HUES64 (cell line): ENCODE measurements around the gene PMFBP1.

Experiments
- H3K27ac ChIP-seq: 2 replicates; pipeline ENCODE4 v1.7.0; 2013; ENCODE audit warnings: low read depth, low read length, inconsistent platforms
- H3K27me3 ChIP-seq: 2 replicates; pipeline ENCODE4 v1.6.1; 2013; ENCODE audit warnings: mild to moderate bottlenecking, low read length; ENCODE audit not compliant: insufficient read depth
- H3K36me3 ChIP-seq: 2 replicates; pipeline ENCODE4 v1.6.1; 2013; ENCODE audit warnings: mild to moderate bottlenecking, low read length; ENCODE audit not compliant: insufficient read depth
- H3K4me1 ChIP-seq: 2 replicates; pipeline ENCODE4 v1.6.1; 2013; ENCODE audit warnings: mild to moderate bottlenecking, low read length, moderate library complexity; ENCODE audit not compliant: insufficient read depth
- H3K4me3 ChIP-seq: 2 replicates; pipeline ENCODE4 v1.5.1; 2013; ENCODE audit warnings: mild to moderate bottlenecking, low read length, moderate library complexity
- H3K9ac ChIP-seq: 2 replicates; pipeline ENCODE4 v1.6.1; 2013; ENCODE audit warnings: mild to moderate bottlenecking, low read depth, low read length
- H3K9me3 ChIP-seq: 2 replicates; pipeline ENCODE4 v1.6.1; 2013; ENCODE audit warnings: low read depth, low read length; ENCODE audit not compliant: insufficient read depth
- WGBS: fragments of 150-250, 120-280 bp; methylation state at CpG from one replicate; pipeline ENCODE4 v1.1.7; 2013; ENCODE audit warnings: missing lambda C conversion rate; 5-methylcytosine and 5-hydroxymethylcytosine counted together

PMFBP1 gene

GRCh38 chr16:72112906-72113615 lies 58.9 kb downstream of the PMFBP1 start:
- H3K4me1 ChIP-seq, result no peaks in the 10 kb centered on the region
- no peak overlapping the region for H3K27ac ChIP-seq
- H3K9ac ChIP-seq, result no peak overlapping the region
- no peaks in the 10 kb centered on the region for H3K27me3 ChIP-seq
- no peak overlapping the region for H3K4me3 ChIP-seq
- H3K9me3 ChIP-seq, result no peaks in the 10 kb centered on the region
- peaks cover 52% of the 10 kb centered on the region for H3K36me3 ChIP-seq
- 88% methylated on average over 6 of the region's 7 CpGs for WGBS

DNA sequence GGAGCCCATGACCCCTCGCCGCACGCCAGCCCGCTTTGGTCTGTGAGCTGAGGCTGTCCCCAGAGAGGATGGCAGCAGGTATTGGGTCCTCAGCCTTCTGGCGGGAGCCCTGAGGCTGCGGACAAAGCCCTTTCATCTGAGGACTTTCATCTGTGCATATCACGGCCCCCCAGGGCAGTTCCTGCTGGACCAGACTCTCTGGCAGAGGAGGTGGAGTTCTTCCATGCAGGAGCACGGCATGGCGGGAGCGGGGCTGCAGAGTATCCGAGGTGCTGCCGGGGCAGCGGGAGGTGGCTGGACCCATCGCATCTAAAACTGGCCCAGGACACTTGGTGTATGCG lies 59.5 kb downstream of the PMFBP1 start:
- H3K4me1 ChIP-seq, result no peaks in the 10 kb centered on the region
- peaks cover 58% of the 10 kb centered on the region for H3K36me3 ChIP-seq
- H3K4me3 ChIP-seq, result no peak overlapping the region
- H3K9me3 ChIP-seq, result no peaks in the 10 kb centered on the region
- WGBS, result 92% methylated on average over 15 of the region's 15 CpGs
- no peaks in the 10 kb centered on the region for H3K27me3 ChIP-seq
- no peak overlapping the region for H3K27ac ChIP-seq
- H3K9ac ChIP-seq, result no peak overlapping the region

DNA sequence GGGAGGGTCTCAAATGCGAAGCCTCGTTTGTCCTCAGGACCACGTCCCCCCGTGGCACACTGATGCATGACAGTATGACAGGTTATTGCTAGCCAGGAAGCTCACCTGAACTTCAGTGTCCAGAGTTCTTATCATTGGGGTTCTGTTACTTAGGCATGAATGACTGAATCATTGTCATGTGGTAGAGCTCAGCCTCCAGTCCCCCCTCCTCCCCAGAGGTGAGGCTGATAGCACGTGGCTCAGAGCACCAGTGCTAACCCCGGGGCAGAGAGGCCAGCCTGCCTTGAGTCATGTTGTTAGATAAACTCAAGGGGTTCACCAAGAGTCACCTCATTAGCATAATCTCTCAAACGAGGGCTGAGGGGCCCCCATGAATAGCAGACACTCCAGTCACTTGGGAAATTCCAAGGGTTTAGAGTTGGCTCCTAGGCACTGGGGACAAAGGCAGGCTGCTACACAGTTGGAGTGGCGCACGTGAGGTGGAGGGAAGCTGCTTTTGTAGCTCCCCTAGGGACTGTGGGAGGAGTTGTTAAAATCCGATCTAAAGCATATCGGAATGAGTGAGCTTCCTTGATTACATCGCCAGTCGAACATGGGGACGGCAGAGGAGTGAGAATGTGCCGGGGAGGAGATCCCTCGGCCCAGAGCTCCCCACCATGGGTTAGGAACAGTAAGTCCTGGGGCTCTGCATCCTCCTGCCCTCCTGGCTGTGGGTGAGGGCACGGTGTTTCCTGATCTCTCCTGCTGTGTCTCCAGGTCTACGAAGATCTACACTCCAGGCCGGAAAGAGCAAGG lies 60.1 kb downstream of the PMFBP1 start:
- no peaks in the 10 kb centered on the region for H3K27me3 ChIP-seq
- no peaks in the 10 kb centered on the region for H3K4me1 ChIP-seq
- H3K4me3 ChIP-seq, result no peak overlapping the region
- H3K36me3 ChIP-seq, result peaks cover 64% of the 10 kb centered on the region
- H3K9me3 ChIP-seq, result no peaks in the 10 kb centered on the region
- H3K9ac ChIP-seq, result no peak overlapping the region
- H3K27ac ChIP-seq, result no peak overlapping the region
- WGBS, result 85% methylated on average over 19 of the region's 19 CpGs

DNA sequence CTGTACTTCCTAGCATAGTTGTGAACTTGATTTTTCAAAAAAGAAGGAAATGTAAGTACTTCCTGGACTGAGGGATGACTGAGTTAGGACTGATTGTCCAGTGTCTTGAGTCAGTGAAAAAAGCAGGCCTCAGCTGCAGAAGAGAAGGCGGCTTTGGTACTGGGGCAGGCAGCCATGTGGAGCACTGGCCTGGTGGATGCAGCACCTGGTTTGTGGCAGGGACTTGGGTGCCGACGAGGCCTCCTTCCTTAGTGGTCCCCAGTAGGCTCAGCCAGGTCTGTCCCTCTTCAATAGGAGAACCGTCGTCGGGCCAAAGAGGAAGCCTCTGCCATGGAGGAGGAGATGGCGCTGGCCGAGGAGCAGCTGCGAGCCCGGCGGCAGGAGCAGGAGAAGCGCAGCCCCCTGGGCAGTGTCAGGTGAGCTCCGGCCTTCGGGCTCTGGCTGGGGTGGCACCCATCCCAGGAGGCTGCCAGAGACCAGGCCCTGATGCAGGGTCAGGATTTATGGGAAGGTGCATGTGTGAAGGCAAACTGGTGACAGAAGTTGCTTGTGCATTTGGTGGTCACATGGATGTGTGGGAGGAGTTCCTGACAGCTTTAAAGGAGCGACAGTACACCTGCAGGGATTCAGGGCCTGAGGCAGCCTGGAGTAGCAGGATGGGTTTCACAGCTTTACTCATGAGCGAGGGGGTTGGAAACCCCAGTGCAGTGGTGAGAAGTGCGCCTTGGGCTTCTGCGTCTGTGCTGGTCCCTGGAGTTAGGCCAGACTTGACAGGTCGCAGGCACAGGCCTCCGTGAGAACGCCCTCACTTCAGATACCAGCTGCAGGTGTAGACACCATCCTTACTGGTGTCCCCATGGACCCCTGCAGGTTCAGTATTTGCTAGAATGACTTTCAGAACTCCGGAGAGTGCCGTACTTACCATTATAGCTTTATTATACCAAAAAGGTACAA lies 61.0 kb downstream of the PMFBP1 start:
- no peak overlapping the region for H3K4me3 ChIP-seq
- no peaks in the 10 kb centered on the region for H3K27me3 ChIP-seq
- WGBS, result 95% methylated on average over 23 of the region's 23 CpGs
- no peak overlapping the region for H3K27ac ChIP-seq
- H3K36me3 ChIP-seq, result peaks cover 73% of the 10 kb centered on the region
- H3K9me3 ChIP-seq, result no peaks in the 10 kb centered on the region
- no peak overlapping the region for H3K9ac ChIP-seq
- no peaks in the 10 kb centered on the region for H3K4me1 ChIP-seq

DNA sequence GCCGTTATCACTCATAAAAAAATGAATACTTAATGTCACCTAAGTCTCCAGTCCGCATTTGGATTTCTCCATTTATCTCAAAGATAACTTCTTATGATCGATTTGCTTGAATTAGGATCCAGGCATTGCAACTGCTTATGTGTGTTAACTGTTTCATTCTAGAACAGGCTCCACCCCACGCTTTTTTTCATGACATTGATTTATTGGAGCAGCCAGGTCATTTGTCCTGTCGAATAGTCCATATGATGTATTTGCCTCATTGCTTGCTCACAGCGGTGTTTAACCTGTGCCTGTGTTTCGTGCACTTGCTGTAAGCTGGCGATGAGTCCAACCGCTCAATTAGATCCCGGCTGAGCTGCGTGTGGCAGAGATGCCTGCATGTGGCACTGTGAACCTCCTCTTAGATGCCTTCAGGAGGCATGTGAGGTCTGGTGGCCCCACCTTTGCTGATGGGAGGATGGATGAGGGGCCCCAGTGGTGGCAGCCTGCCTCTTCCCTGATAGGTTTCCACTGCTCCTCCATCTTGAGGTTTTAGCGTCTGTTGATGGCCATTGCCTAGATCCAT lies 61.9 kb downstream of the PMFBP1 start:
- H3K9ac ChIP-seq, result no peak overlapping the region
- H3K4me3 ChIP-seq, result no peak overlapping the region
- H3K4me1 ChIP-seq, result no peaks in the 10 kb centered on the region
- no peaks in the 10 kb centered on the region for H3K9me3 ChIP-seq
- H3K36me3 ChIP-seq, result peaks cover 82% of the 10 kb centered on the region
- no peak overlapping the region for H3K27ac ChIP-seq
- no peaks in the 10 kb centered on the region for H3K27me3 ChIP-seq
- WGBS, result 96% methylated on average over 12 of the region's 12 CpGs

GRCh38 chr16:72109300-72109699 lies 62.7 kb downstream of the PMFBP1 start:
- Histone ChIP-seq H3K36me3 (peaks cover 90% of the 10 kb centered on the region), H3K4me3 (no peak overlapping the region), H3K9me3 (no peaks in the 10 kb centered on the region), H3K27me3 (no peaks in the 10 kb centered on the region), H3K4me1 (no peaks in the 10 kb centered on the region), H3K27ac (no peak overlapping the region), H3K9ac (no peak overlapping the region)
- WGBS, result 96% methylated on average over 12 of the region's 12 CpGs

DNA sequence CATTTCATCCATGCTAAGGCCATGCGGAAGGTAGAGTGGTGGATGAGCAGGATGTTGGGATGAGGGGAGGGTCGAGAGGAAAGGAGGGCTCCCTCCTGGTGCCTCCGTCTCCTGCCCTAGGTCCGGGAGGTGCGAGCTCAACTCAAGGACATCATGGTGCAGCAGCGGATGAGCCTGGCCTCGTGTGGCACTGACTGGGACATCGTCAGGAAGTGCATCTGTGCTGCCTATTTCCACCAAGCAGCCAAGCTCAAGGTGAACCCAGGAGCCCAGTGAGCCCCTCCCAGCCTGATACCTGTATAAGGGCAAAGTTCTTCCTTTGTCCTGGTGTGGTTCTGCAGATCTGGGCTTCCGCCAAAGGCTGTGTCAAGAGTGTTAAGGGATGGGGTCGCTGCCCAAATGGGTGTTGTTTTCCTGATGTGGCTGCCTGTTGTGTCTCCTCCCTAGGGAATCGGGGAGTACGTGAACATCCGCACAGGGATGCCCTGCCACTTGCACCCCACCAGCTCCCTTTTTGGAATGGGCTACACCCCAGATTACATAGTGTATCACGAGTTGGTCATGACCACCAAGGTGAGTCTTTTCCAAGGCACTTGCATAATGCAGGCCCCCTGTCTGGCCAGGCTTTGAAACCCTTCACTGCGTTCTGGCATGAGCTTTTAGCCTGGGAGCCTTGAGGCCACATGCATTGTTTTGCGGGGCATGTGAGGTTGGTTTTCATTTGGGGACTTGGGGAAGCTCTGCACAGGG lies 63.4 kb downstream of the PMFBP1 start:
- no peaks in the 10 kb centered on the region for H3K9me3 ChIP-seq
- H3K9ac ChIP-seq, result no peak overlapping the region
- H3K4me1 ChIP-seq, result no peaks in the 10 kb centered on the region
- H3K27me3 ChIP-seq, result no peaks in the 10 kb centered on the region
- H3K27ac ChIP-seq, result no peak overlapping the region
- H3K36me3 ChIP-seq, result peaks cover 97% of the 10 kb centered on the region
- H3K4me3 ChIP-seq, result no peak overlapping the region
- 92% methylated on average over 16 of the region's 16 CpGs for WGBS

DNA sequence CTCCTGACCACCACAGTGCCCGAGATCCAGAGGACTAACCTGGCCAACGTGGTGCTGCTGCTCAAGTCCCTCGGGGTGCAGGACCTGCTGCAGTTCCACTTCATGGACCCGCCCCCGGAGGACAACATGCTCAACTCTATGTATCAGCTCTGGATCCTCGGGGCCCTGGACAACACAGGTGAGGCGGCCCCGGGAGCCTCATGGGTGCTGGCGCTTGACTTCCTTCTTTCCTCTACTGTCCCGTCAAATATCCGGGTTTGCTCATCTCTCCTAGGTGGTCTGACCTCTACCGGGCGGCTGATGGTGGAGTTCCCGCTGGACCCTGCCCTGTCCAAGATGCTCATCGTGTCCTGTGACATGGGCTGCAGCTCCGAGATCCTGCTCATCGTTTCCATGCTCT lies 64.6 kb downstream of the PMFBP1 start:
- no peaks in the 10 kb centered on the region for H3K27me3 ChIP-seq
- no peak overlapping the region for H3K27ac ChIP-seq
- H3K36me3 ChIP-seq, result peaks cover 100% of the 10 kb centered on the region
- 95% methylated on average over 17 of the region's 17 CpGs for WGBS
- no peaks in the 10 kb centered on the region for H3K4me1 ChIP-seq
- no peaks in the 10 kb centered on the region for H3K9me3 ChIP-seq
- H3K4me3 ChIP-seq, result no peak overlapping the region
- no peak overlapping the region for H3K9ac ChIP-seq

GRCh38 chr16:72105978-72106377 lies 66.0 kb downstream of the PMFBP1 start:
- Histone ChIP-seq H3K9ac (no peak overlapping the region), H3K9me3 (no peaks in the 10 kb centered on the region), H3K27ac (no peak overlapping the region), H3K36me3 (peaks cover 100% of the 10 kb centered on the region), H3K27me3 (no peaks in the 10 kb centered on the region), H3K4me3 (no peak overlapping the region), H3K4me1 (no peaks in the 10 kb centered on the region)
- WGBS, result 97% methylated on average over 12 of the region's 12 CpGs

GRCh38 chr16:72104905-72105304 lies 67.0 kb downstream of the PMFBP1 start:
- Histone ChIP-seq H3K36me3 (peaks cover 100% of the 10 kb centered on the region), H3K4me1 (no peaks in the 10 kb centered on the region), H3K4me3 (no peak overlapping the region), H3K27ac (no peak overlapping the region), H3K27me3 (no peaks in the 10 kb centered on the region), H3K9me3 (no peaks in the 10 kb centered on the region), H3K9ac (no peak overlapping the region)
- 98% methylated on average over 9 of the region's 9 CpGs for WGBS
